Stimulated activated CD4-positive, alpha-beta T cell treated with anti-CD3 and anti-CD28 coated beads, TNF-alpha, amount 100 ng/mL, for 1 hour (primary cell): ENCODE results near the gene CDC14B.
"Not testable (repeated sequence)": the region's sequence is repeated elsewhere in the genome, so short reads cannot be mapped to it uniquely, and the experiment has no call there.

Source experiments
- DNase-seq, 3 donors: peaks; one replicate each; pipeline ENCODE4 v3.0.0-alpha.2; 2020; ENCODE audit warnings: low read depth in 3 of 3, low spot score in 1 of 3

CDC14B gene

GRCh38 chr9:96503374-96503748 is 116.3 kb downstream of the CDC14B start:
- DNase-seq: not testable (repeated sequence)

- no peak for DNase-seq
These were observed 116.9 kb downstream of the CDC14B start for GRCh38 chr9:96502539-96503373.

GRCh38 chr9:96501633-96502538 is 117.8 kb downstream of the CDC14B start:
- DNase-seq: no peak

GRCh38 chr9:96500696-96501632 is 118.7 kb downstream of the CDC14B start:
- no peak for DNase-seq

- no peak for DNase-seq
These were observed 120.4 kb downstream of the CDC14B start for GRCh38 chr9:96499257-96499656.

- no peak for DNase-seq
These were observed 120.8 kb downstream of the CDC14B start for GRCh38 chr9:96498796-96499195.

GRCh38 chr9:96497117-96497399 is 122.6 kb downstream of the CDC14B start:
- DNase-seq: no peak

GRCh38 chr9:96496368-96497116 is 123.1 kb downstream of the CDC14B start:
- DNase-seq: no peak

- DNase-seq: no peak
These were observed 124.3 kb downstream of the CDC14B start for GRCh38 chr9:96495341-96495740.

- no peak for DNase-seq
These were observed 125.3 kb downstream of the CDC14B start for GRCh38 chr9:96494215-96494800.

GRCh38 chr9:96493757-96494156 is 125.9 kb downstream of the CDC14B start:
- DNase-seq: no peak

GRCh38 chr9:96492993-96493531 is 126.6 kb downstream of the CDC14B start:
- no peak for DNase-seq

GRCh38 chr9:96491880-96492525 is 127.6 kb downstream of the CDC14B start:
- DNase-seq: no peak

- no peak for DNase-seq
These were observed 128.4 kb downstream of the CDC14B start for GRCh38 chr9:96491079-96491879.

GRCh38 chr9:96490534-96491078 is 129.0 kb downstream of the CDC14B start:
- DNase-seq: no peak

- DNase-seq: no peak
These were observed 130.1 kb downstream of the CDC14B start for GRCh38 chr9:96489482-96489979.

- no peak for DNase-seq
These were observed 131.7 kb downstream of the CDC14B start for GRCh38 chr9:96487949-96488348.

GRCh38 chr9:96487029-96487396 is 132.6 kb downstream of the CDC14B start:
- no peak for DNase-seq
